HUES6 (cell line): ENCODE measurements around the gene MIDN.

Experiments
- H3K27ac ChIP-seq: 2 replicates; pipeline ENCODE4 v1.7.0; 2013; ENCODE audit warnings: low read depth, mild to moderate bottlenecking, low read length, inconsistent platforms
- H3K27me3 ChIP-seq: 2 replicates; pipeline ENCODE4 v1.6.1; 2013; ENCODE audit warnings: low read length; ENCODE audit not compliant: control insufficient read depth, insufficient read depth
- H3K36me3 ChIP-seq: 2 replicates; pipeline ENCODE4 v1.6.1; 2013; ENCODE audit warnings: low read length; ENCODE audit not compliant: control insufficient read depth, insufficient read depth
- H3K4me1 ChIP-seq: 2 replicates; pipeline ENCODE4 v1.6.1; 2013; ENCODE audit warnings: low read length; ENCODE audit not compliant: control insufficient read depth, insufficient read depth
- H3K4me3 ChIP-seq: 2 replicates; pipeline ENCODE4 v1.5.1; 2013; ENCODE audit warnings: low read depth, low read length
- H3K9ac ChIP-seq: one replicate; pipeline ENCODE4 v1.6.1; 2013; ENCODE audit warnings: mild to moderate bottlenecking, low read length
- H3K9me3 ChIP-seq: 2 replicates; pipeline ENCODE4 v1.6.1; 2013; ENCODE audit warnings: low read depth, low read length; ENCODE audit not compliant: control insufficient read depth, insufficient read depth

MIDN gene

DNA sequence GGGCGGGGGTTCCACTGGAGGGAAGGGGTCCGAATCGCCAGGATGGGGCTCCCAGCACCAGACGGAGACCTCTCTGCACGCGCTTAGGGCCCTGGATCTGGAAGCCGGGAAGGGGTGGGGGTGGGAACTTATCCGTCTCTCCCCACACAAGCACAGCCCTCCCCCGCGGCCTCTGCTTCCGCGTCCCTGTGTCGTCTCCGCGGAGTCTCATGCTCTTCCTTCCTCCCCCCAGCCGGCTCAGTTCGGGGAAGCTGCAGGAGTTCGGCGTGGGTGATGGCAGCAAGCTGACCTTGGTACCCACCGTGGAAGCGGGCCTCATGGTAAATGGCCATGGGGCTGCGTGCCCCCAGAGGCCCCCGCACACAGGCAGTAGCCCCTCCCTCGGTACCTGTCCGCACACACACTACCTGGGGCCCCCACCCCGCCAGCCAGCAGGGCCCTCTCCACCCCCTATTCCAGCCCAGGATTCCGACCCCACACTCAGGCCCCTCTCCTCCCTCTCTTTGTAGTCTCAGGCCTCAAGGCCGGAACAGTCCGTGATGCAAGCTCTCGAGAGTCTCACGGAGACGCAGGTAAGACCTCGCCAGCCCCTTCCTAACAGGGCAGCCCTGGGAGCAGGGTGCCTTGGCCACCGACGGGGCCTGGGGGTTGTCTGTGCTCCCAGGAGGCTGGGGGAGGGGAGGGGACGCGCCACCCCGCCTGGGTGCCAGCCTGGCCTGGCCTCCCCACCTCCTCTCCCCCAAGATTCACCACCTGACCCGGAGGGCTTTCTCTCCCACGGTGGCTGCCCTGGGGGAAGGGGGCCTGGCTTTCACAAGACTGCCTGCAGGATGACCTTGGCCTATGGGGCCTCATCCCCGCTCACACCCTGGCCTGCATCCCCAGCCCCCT, 3.2 kb downstream of the MIDN start:
- no peaks in the 10 kb centered on the region for H3K27me3 ChIP-seq
- peak overlapping the region; percentile 96 for H3K9ac ChIP-seq
- peak overlapping the region; percentile 71 for H3K4me3 ChIP-seq
- no peaks in the 10 kb centered on the region for H3K9me3 ChIP-seq
- H3K4me1 ChIP-seq = peaks cover 18% of the 10 kb centered on the region
- H3K27ac ChIP-seq = peak overlapping the region; percentile 93
- H3K36me3 ChIP-seq = peaks cover 50% of the 10 kb centered on the region

- Histone ChIP-seq H3K4me1 (peaks cover 24% of the 10 kb centered on the region), H3K36me3 (peaks cover 57% of the 10 kb centered on the region), H3K9ac (peak overlapping the region; percentile 75), H3K4me3 (peak overlapping the region; percentile 71), H3K27ac (peak overlapping the region; percentile 93), H3K9me3 (no peaks in the 10 kb centered on the region), H3K27me3 (no peaks in the 10 kb centered on the region)
These were observed 3.9 kb downstream of the MIDN start for GRCh38 chr19:1252221-1252820.

GRCh38 chr19:1252821-1253513, 4.6 kb downstream of the MIDN start:
- H3K9me3 ChIP-seq = no peaks in the 10 kb centered on the region
- peak overlapping the region; percentile 71; the same call in 1 of the 2 replicates for H3K4me3 ChIP-seq
- H3K9ac ChIP-seq = peak overlapping the region; percentile 75
- peak overlapping the region; percentile 93 for H3K27ac ChIP-seq
- no peaks in the 10 kb centered on the region for H3K27me3 ChIP-seq
- peaks cover 27% of the 10 kb centered on the region for H3K4me1 ChIP-seq
- peaks cover 63% of the 10 kb centered on the region for H3K36me3 ChIP-seq

DNA sequence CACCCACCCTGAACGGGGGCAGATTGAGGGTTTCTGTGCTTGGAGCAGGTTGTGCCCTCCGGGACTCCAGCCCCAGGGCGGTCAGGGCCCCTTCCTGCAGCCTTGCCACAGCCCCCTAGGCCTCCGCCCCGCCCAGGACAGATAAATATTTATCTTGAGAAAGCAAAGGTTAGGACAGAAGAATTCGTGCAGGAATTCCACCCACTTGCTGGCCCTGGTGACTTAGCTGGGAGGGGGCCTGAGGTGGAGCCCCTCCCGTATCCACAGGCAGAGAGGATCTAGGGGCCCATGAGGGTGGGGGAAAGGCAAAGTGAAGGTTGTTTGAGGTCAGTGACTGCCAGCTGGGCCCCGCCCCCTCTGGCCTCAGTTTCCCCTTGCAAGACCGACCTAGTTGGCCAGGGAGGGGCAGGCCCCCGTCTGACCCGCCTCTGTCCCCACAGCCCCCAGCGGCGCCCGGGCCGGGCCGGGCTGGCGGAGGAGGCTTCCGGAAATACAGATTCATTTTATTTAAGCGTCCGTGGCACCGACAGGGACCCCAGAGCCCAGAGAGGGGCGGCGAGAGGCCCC, 5.2 kb downstream of the MIDN start:
- Histone ChIP-seq H3K4me1 (peaks cover 31% of the 10 kb centered on the region), H3K27me3 (no peaks in the 10 kb centered on the region), H3K9me3 (no peaks in the 10 kb centered on the region), H3K4me3 (no peak overlapping the region; the same call in 1 of the 2 replicates), H3K36me3 (peaks cover 69% of the 10 kb centered on the region), H3K27ac (peak overlapping the region; percentile 93; the same call in 1 of the 2 replicates), H3K9ac (peak overlapping the region; percentile 41)

GRCh38 chr19:1254081-1254527, 5.7 kb downstream of the MIDN start:
- H3K36me3 ChIP-seq = peaks cover 69% of the 10 kb centered on the region
- peak overlapping the region; percentile 23; the same call in 1 of the 2 replicates for H3K27ac ChIP-seq
- no peaks in the 10 kb centered on the region for H3K9me3 ChIP-seq
- H3K9ac ChIP-seq = no peak overlapping the region
- H3K4me1 ChIP-seq = peaks cover 35% of the 10 kb centered on the region
- no peaks in the 10 kb centered on the region for H3K27me3 ChIP-seq
- H3K4me3 ChIP-seq = no peak overlapping the region

DNA sequence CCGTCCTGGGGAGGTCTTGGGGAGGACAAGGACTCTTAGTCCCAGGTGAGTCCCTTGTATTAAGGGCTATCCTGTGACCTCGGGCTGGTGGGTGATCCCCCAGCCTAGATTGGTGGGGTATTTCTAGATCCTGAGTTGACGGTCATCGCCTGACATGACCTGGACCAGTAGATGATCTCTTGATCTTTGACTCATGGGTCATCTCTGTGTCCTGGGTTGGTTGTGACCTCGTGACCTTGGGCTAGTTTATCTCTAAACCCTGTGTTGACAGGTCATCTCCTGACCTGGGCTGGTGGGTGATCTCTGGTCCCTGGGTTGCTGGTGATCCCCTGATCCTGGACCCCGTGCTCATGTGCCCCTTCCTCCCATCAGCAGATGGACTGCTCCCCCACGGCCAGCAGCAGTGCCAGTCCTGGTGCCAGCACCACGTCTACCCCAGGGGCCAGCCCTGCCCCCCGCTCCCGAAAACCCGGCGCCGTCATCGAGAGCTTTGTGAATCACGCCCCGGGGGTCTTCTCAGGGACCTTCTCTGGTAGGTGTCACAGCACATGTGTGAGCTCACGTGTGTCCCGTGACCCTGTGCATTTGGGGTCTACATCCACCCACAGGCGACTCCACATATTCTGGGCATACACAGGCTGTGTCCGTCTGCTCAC, 6.3 kb downstream of the MIDN start:
- Histone ChIP-seq H3K9ac (no peak overlapping the region), H3K4me1 (peaks cover 41% of the 10 kb centered on the region), H3K27me3 (no peaks in the 10 kb centered on the region), H3K27ac (0 out of 2 replicates have a peak overlapping the region, but pooled peaks have one; percentile 23), H3K9me3 (no peaks in the 10 kb centered on the region), H3K36me3 (peaks cover 69% of the 10 kb centered on the region), H3K4me3 (no peak overlapping the region)

DNA sequence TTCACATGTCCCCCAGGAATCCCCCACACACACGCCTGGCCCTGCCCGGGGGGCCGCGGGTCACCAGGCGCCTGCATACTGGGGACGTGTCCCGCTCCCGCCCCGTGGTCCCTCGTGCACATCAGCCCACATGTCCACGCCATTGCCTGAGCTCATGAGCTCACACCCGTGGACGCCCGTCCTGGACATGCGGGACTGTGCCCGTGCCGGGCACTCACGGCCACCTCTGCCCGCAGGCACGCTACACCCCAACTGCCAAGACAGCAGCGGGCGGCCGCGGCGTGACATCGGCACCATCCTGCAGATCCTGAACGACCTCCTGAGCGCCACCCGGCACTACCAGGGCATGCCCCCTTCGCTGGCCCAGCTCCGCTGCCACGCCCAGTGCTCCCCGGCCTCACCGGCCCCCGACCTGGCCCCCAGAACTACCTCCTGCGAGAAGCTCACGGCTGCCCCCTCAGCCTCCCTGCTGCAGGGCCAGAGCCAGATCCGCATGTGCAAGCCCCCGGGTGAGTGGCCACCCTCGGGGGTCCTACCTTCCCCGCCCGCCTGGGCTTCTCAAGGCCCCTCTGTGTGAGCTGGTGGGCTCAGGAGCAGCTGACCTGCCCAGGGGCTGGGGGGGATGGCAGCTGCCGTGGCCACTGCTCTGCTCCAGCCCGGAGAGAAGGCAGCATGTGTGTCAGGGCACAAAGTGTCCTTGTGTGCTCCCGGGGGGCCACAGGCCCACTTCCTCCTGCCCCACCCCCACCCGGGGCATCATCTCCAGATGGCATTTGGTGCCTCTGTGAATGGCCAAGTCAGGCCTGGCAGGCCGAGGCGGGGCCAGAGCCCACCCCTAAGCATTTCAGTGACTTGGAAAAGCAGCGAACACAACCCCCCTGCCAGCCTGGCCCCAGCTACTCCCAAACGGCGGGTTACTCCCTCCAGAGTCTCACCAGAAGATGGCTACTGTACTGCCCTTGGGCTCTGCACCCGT, 7.1 kb downstream of the MIDN start:
- no peak overlapping the region for H3K27ac ChIP-seq
- peaks cover 67% of the 10 kb centered on the region for H3K36me3 ChIP-seq
- no peak overlapping the region for H3K4me3 ChIP-seq
- H3K9me3 ChIP-seq = no peaks in the 10 kb centered on the region
- no peaks in the 10 kb centered on the region for H3K27me3 ChIP-seq
- no peak overlapping the region for H3K9ac ChIP-seq
- peaks cover 49% of the 10 kb centered on the region for H3K4me1 ChIP-seq

GRCh38 chr19:1256646-1257474, 8.5 kb downstream of the MIDN start:
- Histone ChIP-seq H3K27me3 (no peaks in the 10 kb centered on the region), H3K36me3 (peaks cover 58% of the 10 kb centered on the region), H3K9me3 (no peaks in the 10 kb centered on the region), H3K9ac (no peak overlapping the region), H3K27ac (no peak overlapping the region), H3K4me1 (peaks cover 53% of the 10 kb centered on the region), H3K4me3 (no peak overlapping the region)

- H3K27me3 ChIP-seq = no peaks in the 10 kb centered on the region
- H3K9me3 ChIP-seq = no peaks in the 10 kb centered on the region
- H3K36me3 ChIP-seq = peaks cover 51% of the 10 kb centered on the region
- peak overlapping the region; percentile 58; the same call in 1 of the 2 replicates for H3K27ac ChIP-seq
- H3K4me3 ChIP-seq = no peak overlapping the region
- no peak overlapping the region for H3K9ac ChIP-seq
- H3K4me1 ChIP-seq = peaks cover 61% of the 10 kb centered on the region
These were observed 9.2 kb downstream of the MIDN start for GRCh38 chr19:1257475-1258162.
